GM21619 (cell line): ENCODE results near the gene STMN1.

Experiments
- ATAC-seq: cut with Tn5 transposase; IDR thresholded peaks from one replicate; pipeline ENCODE4 v1.9.1; 2021; ENCODE audit not compliant: unreplicated experiment

Gene STMN1

DNA sequence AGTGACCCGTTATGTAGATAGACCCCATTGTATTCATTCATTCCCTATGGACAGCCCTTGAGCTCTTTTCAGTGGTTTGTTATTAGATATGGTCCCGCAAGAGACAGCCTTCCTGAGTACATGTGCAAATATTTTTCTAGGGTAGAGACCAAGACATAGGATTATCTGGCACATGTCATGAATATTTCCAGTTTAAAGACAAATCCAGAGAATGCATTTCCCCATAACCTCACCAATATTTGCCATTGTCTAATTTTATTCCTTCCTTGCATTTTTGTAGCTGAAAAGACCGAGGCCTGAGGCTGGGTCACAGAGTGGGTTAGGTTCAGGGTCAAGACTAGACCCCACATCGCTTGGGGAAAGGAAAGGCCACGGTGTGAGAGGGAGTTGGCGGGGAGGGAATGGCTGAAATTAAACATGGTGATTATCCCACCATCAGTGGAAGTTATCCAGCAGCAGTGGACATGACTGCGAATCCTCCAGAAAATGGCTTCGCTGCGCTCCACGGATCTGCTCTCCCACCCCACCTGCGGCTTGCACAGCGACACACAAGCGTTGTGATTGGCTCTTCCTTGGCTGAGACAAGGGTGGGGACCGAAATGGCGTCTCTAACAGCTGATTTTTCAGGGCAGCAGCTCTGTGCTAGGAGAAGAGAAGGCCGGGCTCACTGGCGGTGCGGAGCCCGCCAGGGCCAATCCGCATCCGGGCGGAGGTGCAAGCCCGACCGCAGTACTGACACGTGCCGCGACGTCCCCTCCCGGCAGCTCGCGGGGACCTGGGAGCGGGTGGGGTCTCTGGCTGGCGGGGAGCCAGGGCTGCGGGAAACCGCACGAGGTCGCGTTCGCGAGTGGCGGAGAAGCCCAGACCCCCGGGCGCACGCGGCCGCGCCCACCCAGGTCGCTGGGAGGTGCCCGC is 16.1 kb upstream of the STMN1 start:
- ATAC-seq = no peak

GRCh38 chr1:25918615-25919014 is 12.4 kb upstream of the STMN1 start:
- ATAC-seq = no peak

DNA sequence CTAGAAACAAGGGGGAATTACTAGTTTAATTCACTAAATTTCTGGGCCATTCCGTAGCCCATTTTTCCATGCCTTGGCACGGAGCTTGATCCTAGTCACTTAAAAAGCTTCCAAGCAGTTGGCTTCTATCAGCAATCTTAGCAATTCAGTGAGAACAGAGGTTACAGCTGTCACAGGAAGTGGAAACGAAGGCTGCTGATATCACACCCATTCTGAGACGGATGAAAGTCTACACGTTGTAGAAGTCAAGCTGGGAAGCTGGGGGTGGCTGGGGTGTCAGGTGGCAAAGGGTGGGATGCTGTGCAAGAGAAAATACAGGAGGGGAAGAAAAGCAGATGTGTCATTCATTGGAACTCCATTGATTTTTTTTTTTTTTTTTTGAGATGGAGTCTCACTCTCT is 11.8 kb upstream of the STMN1 start:
- ATAC-seq = no peak

- no peak for ATAC-seq
Observed at GRCh38 chr1:25916460-25916859, 10.2 kb upstream of the STMN1 start.

GRCh38 chr1:25914074-25914995 is 8.1 kb upstream of the STMN1 start:
- ATAC-seq = no peak

- no peak for ATAC-seq
Observed at GRCh38 chr1:25913206-25913605, 7.0 kb upstream of the STMN1 start.

DNA sequence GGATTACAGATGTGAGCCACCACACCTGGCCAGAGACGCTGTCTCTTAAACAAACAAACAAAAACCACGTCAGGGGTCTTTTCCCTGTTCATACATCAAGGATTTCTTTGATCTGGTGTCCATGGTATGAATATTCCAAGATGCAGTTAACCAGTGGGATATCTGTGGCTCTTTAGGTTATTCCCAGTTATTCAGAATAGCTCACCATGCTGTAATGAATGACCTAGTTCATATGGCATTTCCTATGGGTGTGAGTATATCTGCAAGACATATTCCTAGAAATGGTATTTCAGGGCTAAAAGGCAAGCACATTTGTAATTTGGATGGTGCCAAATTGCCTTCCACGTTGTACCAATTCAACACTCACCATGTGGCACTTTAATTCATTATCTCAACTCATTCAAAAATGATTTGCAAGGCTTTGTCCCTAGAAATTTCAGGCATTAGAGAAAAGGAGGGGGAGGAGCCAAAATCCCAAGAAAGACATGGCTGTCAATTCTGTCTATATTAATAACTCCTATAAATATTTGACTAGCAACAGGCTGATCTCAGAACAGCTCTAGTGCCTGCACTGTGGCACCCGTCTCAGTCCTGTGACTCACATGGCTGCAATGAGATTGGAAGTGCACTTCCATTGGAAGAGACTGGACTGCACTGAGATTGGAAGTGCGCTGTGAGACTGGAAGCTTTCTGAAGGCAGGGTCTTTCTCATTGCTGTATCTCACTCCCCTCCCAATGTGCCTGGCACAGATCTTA is 6.0 kb upstream of the STMN1 start:
- ATAC-seq = no peak

DNA sequence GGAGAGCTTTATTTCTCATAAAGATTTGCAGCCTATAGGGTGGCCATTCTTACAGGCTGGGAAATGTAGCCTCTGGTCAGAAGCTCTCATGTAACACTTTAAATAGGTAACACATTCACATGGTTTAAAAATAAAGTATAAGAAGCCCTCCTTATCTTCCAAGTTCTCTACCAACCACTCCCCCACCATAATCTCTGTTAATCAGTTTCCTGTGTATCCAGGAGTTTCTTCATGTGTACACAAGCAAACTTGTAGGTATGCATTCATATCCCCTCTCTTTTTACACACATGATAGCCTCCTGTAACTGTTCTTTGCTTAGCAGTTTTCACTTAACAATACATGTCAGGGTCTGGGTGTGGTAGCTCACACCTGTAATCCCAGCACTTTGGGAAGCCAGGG is 4.9 kb upstream of the STMN1 start:
- ATAC-seq = no peak

DNA sequence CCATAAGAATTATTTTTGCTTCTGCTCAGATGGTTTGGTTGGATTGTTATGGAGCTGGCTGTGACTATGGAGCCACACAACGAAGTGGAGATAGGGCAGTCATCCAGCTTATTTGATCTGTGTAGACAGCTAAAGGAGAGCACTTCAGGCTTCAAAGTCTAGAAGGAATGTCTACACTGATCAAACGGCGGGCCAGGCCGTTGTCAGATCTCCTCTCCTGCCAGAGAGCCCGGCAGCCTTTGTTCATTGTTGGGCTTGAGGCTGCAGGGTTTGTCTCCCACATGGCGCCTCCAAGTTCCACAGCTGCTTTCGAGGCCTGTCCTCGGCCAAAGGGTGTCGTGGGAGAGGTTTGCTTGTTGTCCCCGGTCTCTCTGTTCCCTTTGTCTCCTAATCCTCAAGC is 2.8 kb upstream of the STMN1 start:
- no peak for ATAC-seq

- ATAC-seq = no peak
Observed at GRCh38 chr1:25908161-25908560, 1.9 kb upstream of the STMN1 start.

- ATAC-seq = no peak
Observed at GRCh38 chr1:25907601-25908000, 1.4 kb upstream of the STMN1 start.

DNA sequence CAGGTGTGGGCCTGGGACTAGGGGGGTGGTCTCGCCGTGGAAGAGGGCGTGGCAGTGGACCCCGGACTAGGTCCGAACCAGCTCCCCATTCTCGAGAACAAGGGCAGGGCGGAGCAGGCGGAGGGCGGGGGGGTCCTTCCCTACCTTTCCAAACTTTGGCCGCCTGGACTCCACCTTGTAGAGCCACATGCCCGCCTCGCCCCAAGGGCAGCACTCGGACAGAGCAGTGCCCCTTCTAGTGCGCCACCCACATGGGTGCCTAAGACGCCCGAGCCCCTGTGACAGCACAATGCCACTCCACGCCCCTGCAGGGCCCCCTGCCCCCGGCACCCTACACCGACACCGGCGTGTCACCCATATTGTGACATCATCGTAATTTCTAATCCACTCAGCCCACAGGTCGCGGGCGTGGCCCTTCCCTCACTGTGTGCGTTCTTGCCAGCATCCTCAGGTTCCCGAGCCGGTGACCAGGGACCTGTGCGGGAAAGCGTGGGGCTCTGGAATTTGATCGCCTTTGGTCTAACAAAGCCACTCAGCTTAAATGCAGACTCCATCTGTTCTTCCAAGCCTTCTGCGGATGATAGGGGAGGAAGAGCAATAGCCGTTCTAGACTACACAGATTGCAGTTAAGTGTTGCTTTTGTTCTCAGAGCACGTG is 553 bp upstream of the STMN1 start:
- ATAC-seq = no peak

GRCh38 chr1:25904943-25905679 is 1.1 kb downstream of the STMN1 start:
- peak; percentile 68 for ATAC-seq

GRCh38 chr1:25903986-25904385 is 2.2 kb downstream of the STMN1 start:
- ATAC-seq = no peak

- ATAC-seq = no peak
Observed at GRCh38 chr1:25902462-25902861, 3.8 kb downstream of the STMN1 start.

DNA sequence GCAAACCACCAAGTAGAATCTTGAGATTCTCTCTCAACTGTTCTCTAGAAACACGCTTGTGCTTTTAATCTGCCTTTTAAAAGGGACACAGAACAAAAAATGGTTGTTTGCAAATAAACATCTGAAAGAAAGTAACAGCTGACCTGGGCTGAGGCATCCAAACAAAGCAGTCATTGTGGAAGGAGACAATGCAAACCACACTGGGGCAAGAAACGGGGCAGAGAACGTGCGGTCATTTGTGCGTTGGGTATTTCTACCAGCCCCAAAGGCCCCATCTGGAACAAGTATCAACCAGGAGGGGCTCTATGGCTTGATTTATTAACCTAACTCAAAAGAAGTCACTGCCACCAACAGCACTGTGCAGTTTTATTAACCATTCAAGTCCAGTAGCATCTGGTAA is 6.0 kb downstream of the STMN1 start:
- ATAC-seq = no peak

DNA sequence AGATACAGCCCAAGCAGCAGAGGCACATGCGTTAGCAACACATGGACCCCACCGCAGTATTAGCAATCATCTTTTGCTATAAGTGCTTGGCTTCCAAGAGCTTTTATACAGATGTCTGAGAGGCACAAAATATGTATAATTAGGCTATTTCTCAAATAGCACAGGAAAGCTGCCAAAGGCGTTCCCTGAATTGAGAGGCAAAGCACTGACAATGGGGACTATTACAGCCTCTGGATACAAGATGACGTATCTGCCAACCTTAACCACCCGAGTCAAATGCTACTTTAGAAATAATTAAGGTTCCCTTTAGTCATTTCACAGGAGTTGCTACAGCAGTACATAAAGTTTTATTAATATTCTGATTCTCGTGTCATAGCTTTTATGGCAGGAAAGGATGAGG is 6.4 kb downstream of the STMN1 start:
- no peak for ATAC-seq

DNA sequence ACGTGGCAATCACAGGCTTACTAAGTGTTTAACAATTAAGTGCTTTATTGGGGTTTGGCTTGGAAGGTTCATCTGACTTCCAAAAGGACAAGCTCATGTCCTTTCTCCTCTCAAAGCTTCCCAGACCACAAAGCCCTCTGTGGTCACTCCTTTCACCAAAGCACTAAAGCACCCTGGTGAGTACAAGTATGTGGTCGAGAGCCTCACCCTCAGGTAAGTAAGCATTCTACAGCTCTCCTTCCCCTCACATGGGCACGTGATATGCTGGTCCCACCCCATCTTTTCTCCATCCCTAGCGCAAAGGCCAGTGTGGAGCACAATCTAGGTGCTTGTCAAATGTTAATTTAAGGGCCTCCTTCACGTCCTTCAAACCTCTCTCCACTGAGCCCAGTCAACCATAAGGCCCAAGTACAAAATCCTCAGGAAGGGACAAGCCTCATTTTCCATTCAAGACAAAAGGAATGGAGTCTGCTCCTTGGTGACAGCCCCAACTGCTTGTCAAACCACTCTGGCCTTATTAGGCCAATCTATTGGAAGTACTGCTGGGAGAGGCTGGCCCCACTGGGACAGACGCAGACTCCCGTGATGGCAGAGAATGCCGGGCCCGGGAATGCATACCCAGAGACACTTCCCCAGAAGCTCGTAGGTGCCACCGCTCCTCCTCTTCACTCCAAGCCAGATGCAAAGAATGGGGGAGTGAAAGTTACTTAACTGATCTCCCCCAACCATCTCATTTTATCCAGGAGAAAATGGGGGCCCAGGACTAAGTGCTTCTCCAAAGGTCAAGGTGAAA is 7.8 kb downstream of the STMN1 start:
- ATAC-seq = no peak

GRCh38 chr1:25897754-25898153 is 8.5 kb downstream of the STMN1 start:
- no peak for ATAC-seq
